ENCODE data around the gene NUDT22. TPM values are rescaled to one million over a fixed set of nuclear protein-coding genes. Genes with fewer than 3 reads are reported as not detected.

The NUDT22 gene
- total and polyA plus RNA-seq, 8 donors: 35.1 to 363 (median 112) TPM

GRCh38 chr11:64216879-64217278 is 9.2 kb upstream of the NUDT22 start:
- DNase-seq: no peak
- intact Hi-C loops (cut with DNase I; ENCODE audit: low total_unique reads): no loop called here
- Histone ChIP-seq H3K4me3 (no peak overlapping the region), H3K9me3 (no peaks in the 10 kb centered on the region), H3K27ac (no peak overlapping the region), H3K4me1 (peaks cover 0 to 8% (median 2%) of the 10 kb centered on the region in 4 donors), H3K36me3 (peaks cover 11 to 72% (median 54%) of the 10 kb centered on the region in 4 donors), H3K27me3 (no peaks in the 10 kb centered on the region)
- 84 to 89% (median 88%) methylated on average over 6 of the region's 6 CpGs for WGBS, 5 donors
- TF ChIP-seq POLR2AphosphoS5 (IDR thresholded peaks at IDR 0.05) (no peak), POLR2A (IDR thresholded peaks at IDR 0.05) (no peak), EP300 (IDR thresholded peaks at IDR 0.05) (no peak)
- TF ChIP-seq, protein P1, sequence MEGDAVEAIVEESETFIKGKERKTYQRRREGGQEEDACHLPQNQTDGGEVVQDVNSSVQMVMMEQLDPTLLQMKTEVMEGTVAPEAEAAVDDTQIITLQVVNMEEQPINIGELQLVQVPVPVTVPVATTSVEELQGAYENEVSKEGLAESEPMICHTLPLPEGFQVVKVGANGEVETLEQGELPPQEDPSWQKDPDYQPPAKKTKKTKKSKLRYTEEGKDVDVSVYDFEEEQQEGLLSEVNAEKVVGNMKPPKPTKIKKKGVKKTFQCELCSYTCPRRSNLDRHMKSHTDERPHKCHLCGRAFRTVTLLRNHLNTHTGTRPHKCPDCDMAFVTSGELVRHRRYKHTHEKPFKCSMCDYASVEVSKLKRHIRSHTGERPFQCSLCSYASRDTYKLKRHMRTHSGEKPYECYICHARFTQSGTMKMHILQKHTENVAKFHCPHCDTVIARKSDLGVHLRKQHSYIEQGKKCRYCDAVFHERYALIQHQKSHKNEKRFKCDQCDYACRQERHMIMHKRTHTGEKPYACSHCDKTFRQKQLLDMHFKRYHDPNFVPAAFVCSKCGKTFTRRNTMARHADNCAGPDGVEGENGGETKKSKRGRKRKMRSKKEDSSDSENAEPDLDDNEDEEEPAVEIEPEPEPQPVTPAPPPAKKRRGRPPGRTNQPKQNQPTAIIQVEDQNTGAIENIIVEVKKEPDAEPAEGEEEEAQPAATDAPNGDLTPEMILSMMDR (IDR thresholded peaks at IDR 0.05): no peak

DNA sequence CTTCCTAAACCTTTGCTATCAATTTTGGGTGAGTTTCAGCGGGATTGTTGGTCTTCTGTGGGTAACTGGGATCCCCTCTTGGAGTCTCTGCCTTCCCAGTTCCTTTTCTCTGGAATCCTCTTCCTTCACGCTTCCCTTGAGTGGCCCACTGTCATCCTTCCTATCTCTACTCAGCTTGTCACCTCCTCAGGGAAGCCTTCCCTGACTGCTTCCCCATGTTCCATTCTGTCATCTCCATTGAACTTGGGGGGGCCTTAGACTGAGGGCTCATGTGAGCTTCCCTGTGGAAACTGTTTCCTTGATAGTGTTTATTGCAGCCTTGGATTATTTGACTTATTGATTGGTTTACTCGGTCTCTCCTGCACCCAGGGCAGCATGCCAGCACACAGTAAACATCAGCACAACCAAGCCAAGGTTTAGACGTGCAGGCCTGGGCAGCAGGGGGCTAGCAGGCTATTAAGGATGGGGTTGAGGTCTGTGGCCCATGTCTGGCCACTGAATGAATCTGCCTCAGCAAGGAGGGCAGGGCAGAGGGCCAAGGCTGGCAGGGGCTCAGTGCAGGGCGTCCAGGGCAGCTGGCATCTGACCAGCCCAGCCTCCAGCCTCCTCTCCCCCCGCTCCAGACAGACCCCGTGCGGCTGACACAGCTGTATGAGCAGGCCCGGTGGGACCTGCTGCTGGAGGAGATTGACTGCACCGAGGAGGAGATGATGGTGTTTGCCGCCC is 7.3 kb upstream of the NUDT22 start:
- Histone ChIP-seq H3K9me3 (no peaks in the 10 kb centered on the region), H3K27me3 (no peaks in the 10 kb centered on the region), H3K4me1 (peaks cover 0 to 9% (median 8%) of the 10 kb centered on the region in 4 donors), H3K4me3 (no peak overlapping the region), H3K36me3 (peaks cover 15 to 70% (median 58%) of the 10 kb centered on the region in 4 donors), H3K27ac (no peak overlapping the region)
- WGBS, 5 donors: 51 to 58% (median 53%) methylated on average over 5 to 11 of the region's 11 CpGs
- intact Hi-C loops (cut with DNase I; ENCODE audit: low total_unique reads): no loop called here
- peak in 1 of 2 donors; percentile 55 for DNase-seq
- no peak for TF ChIP-seq POLR2A (IDR thresholded peaks at IDR 0.05)
- TF ChIP-seq EP300 (IDR thresholded peaks at IDR 0.05): no peak
- TF ChIP-seq POLR2AphosphoS5 (IDR thresholded peaks at IDR 0.05): no peak
- TF ChIP-seq, protein P1 (IDR thresholded peaks at IDR 0.05): no peak

GRCh38 chr11:64219354-64219684 is 6.8 kb upstream of the NUDT22 start:
- no peak for DNase-seq
- no peak overlapping the region for H3K4me3 ChIP-seq
- peaks cover 15 to 73% (median 59%) of the 10 kb centered on the region in 4 donors for H3K36me3 ChIP-seq
- no peak overlapping the region for H3K27ac ChIP-seq
- TF ChIP-seq EP300 (IDR thresholded peaks at IDR 0.05): no peak
- TF ChIP-seq POLR2A (IDR thresholded peaks at IDR 0.05): no peak
- no peaks in the 10 kb centered on the region for H3K9me3 ChIP-seq
- WGBS, 5 donors: 79 to 92% (median 83%) methylated on average over 5 to 7 of the region's 7 CpGs
- H3K27me3 ChIP-seq: no peaks in the 10 kb centered on the region
- intact Hi-C loops (cut with DNase I; ENCODE audit: low total_unique reads): no loop called here
- H3K4me1 ChIP-seq: peaks cover 0 to 11% (median 8%) of the 10 kb centered on the region in 4 donors

DNA sequence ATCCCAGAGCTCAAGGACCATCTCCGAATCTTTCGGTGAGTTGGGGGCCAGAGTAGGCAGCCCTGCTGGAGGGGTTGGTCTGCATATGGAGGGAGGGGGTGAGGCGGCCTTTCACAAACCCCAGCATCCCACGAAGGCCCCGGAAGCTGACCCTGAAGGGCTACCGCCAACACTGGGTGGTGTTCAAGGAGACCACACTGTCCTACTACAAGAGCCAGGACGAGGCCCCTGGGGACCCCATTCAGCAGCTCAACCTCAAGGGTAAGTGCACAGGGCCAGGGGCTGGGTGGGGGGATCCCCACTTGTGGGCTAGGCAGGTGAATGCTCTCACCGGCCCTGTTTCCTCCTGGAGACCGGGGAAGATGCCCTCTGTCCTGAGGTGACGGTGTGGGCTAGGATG is 6.3 kb upstream of the NUDT22 start:
- TF ChIP-seq POLR2A (IDR thresholded peaks at IDR 0.05): no peak
- no peak for TF ChIP-seq POLR2AphosphoS5 (IDR thresholded peaks at IDR 0.05)
- TF ChIP-seq EP300 (IDR thresholded peaks at IDR 0.05): no peak
- TF ChIP-seq, protein P1 (IDR thresholded peaks at IDR 0.05): no peak
- Histone ChIP-seq H3K4me1 (peaks cover 0 to 16% (median 11%) of the 10 kb centered on the region in 4 donors), H3K9me3 (no peaks in the 10 kb centered on the region), H3K27me3 (no peaks in the 10 kb centered on the region), H3K36me3 (peaks cover 15 to 71% (median 60%) of the 10 kb centered on the region in 4 donors), H3K4me3 (no peak overlapping the region), H3K27ac (no peak overlapping the region)
- no peak for DNase-seq
- intact Hi-C loops (cut with DNase I; ENCODE audit: low total_unique reads): no loop called here
- 88 to 93% (median 91%) methylated on average over 9 to 10 of the region's 10 CpGs for WGBS, 5 donors

- Histone ChIP-seq H3K9me3 (no peaks in the 10 kb centered on the region), H3K27me3 (no peaks in the 10 kb centered on the region), H3K36me3 (peaks cover 15 to 67% (median 57%) of the 10 kb centered on the region in 4 donors), H3K4me1 (peaks cover 4 to 21% (median 16%) of the 10 kb centered on the region in 4 donors), H3K4me3 (no peak overlapping the region), H3K27ac (no peak overlapping the region)
- TF ChIP-seq POLR2AphosphoS5 (IDR thresholded peaks at IDR 0.05): no peak
- TF ChIP-seq, protein P1 (IDR thresholded peaks at IDR 0.05): no peak
- intact Hi-C loops (cut with DNase I; ENCODE audit: low total_unique reads): no loop called here
- WGBS, 5 donors: 80 to 90% (median 88%) methylated on average over 11 to 17 of the region's 17 CpGs
- no peak for DNase-seq
Measured at GRCh38 chr11:64220271-64220670, 5.8 kb upstream of the NUDT22 start.

Measured in stomach (tissue), 9 donors.